CD4-positive, alpha-beta memory T cell (primary cell): ENCODE results near the gene ST8SIA5. TPM values are rescaled to one million over a fixed set of nuclear protein-coding genes. Genes with fewer than 3 reads are reported as not detected.

Experiments
- CTCF ChIA-PET: fragments of 350-600 bp; sonication (Branson Sonifier 250); formaldehyde crosslinking; loops from one replicate; lab custom pipeline; 2021; ENCODE audit warnings: inconsistent platforms; ENCODE audit not compliant: partially characterized antibody; lab: Charles Lee
- POLR2A ChIA-PET: fragments of 350-600 bp; sonication (Branson Sonifier 250); formaldehyde crosslinking; loops from one replicate; lab custom pipeline; 2021; ENCODE audit not compliant: partially characterized antibody; lab: Charles Lee
- DNase-seq, 5 donors: peaks; one replicate each; pipeline versions ENCODE4 v3.0.0 to v3.0.0-alpha.2; 2020 to 2022; ENCODE audit warnings: mixed read lengths in 1 of 5
- H3K27ac ChIP-seq: one replicate; pipeline ENCODE4 v1.7.0; 2013; ENCODE audit warnings: low read depth, low read length
- H3K27me3 ChIP-seq: 2 replicates; pipeline ENCODE4 v1.7.0; 2013; ENCODE audit warnings: mild to moderate bottlenecking, low read length, moderate library complexity; ENCODE audit not compliant: insufficient read depth
- H3K36me3 ChIP-seq: 2 replicates; pipeline ENCODE4 v1.7.0; 2013; ENCODE audit warnings: mild to moderate bottlenecking, low read length, moderate library complexity; ENCODE audit not compliant: insufficient read depth
- H3K4me1 ChIP-seq: 2 replicates; pipeline ENCODE4 v1.7.0; 2013; ENCODE audit warnings: mild to moderate bottlenecking, low read length, moderate library complexity; ENCODE audit not compliant: insufficient read depth
- H3K4me3 ChIP-seq, 2 donors: one replicate each; pipeline ENCODE4 v1.7.0; 2013; ENCODE audit warnings: low read length in 2 of 2, mild to moderate bottlenecking in 1 of 2
- H3K9me3 ChIP-seq, 2 donors: one replicate each; pipeline ENCODE4 v1.7.0; 2013; ENCODE audit warnings: low read length in 2 of 2, control low read depth in 1 of 2; ENCODE audit not compliant: control insufficient read depth in 1 of 2
- H3K27ac Mint-ChIP-seq, 7 donors: one replicate each; pipeline ENCODE4 v1.8.0; 2020 to 2021; ENCODE audit warnings: mixed read lengths in 7 of 7, mild to moderate bottlenecking in 6 of 7, inconsistent platforms in 3 of 7, moderate library complexity in 3 of 7
- H3K27me3 Mint-ChIP-seq, 2 donors: one replicate each; pipeline ENCODE4 v1.8.0; 2020 to 2021; ENCODE audit warnings: mixed read lengths in 2 of 2
- H3K36me3 Mint-ChIP-seq, 2 donors: one replicate each; pipeline ENCODE4 v1.8.0; 2020 to 2021; ENCODE audit warnings: mixed read lengths in 2 of 2, inconsistent platforms in 1 of 2, mild to moderate bottlenecking in 1 of 2
- H3K4me1 Mint-ChIP-seq, 4 donors: one replicate each; pipeline ENCODE4 v1.8.0; 2020 to 2021; ENCODE audit warnings: mixed read lengths in 4 of 4, mild to moderate bottlenecking in 1 of 4
- H3K4me3 Mint-ChIP-seq, 8 donors: one replicate each; pipeline ENCODE4 v1.8.0; 2020 to 2021; ENCODE audit warnings: mixed read lengths in 8 of 8, mild to moderate bottlenecking in 7 of 8, moderate library complexity in 6 of 8, inconsistent platforms in 3 of 8
- H3K9me3 Mint-ChIP-seq, 8 donors: one replicate each; pipeline ENCODE4 v1.8.0; 2020 to 2021; ENCODE audit warnings: mixed read lengths in 8 of 8, mild to moderate bottlenecking in 5 of 8, inconsistent platforms in 3 of 8, moderate library complexity in 1 of 8
- intact Hi-C: fragments of 100-400 bp; cut with micrococcal nuclease; formaldehyde crosslinking; loops from one replicate; pipeline ENCODE4 v1.15.1; 2023
- polyA plus RNA-seq, 2 donors: library from polyadenylated mRNA; unstranded; fragments of 300-500 nt; fragmentation: Illumina TruSeq; gene quantifications; one replicate each; pipeline ENCODE4 v1.2.3, GENCODE V29; 2021
- total RNA-seq, 2 experiments: library from RNA; stranded (reverse); gene quantifications; one replicate each; pipeline ENCODE4 v1.2.3, GENCODE V29; 2021

The ST8SIA5 gene
- total and polyA plus RNA-seq, 4 experiments from 2014 or later = not detected

DNA sequence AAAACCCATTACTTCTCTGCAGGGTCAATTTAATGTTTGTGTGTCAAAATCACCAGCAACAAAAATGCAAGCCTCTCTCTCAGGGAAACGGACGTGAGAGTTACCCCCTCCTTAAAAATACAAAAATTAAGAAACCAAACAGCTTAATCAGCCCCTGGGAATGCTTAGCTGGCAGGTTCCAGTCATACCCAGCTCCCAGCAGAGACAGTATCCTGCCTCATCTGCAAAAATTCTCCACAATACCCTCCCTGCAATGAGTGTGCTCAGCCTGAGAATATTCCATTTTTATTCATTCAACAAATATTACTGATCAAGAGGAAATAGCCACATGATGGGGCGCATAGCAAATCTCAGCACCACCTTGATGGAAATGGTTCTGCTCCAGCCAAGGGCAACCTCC lies 36.3 kb downstream of the ST8SIA5 start:
- POLR2A ChIA-PET = no interaction called here
- CTCF ChIA-PET = no interaction called here

GRCh38 chr18:46720092-46720491 lies 36.8 kb downstream of the ST8SIA5 start:
- no peaks in the 10 kb centered on the region for H3K4me1 Mint-ChIP-seq
- H3K4me3 Mint-ChIP-seq = no peak overlapping the region
- POLR2A ChIA-PET = no interaction called here
- no peak for DNase-seq
- H3K4me3 ChIP-seq = no peak overlapping the region
- H3K36me3 ChIP-seq = no peaks in the 10 kb centered on the region
- H3K4me1 ChIP-seq = no peaks in the 10 kb centered on the region
- H3K36me3 Mint-ChIP-seq = no peaks in the 10 kb centered on the region
- H3K9me3 Mint-ChIP-seq = no peaks in the 10 kb centered on the region
- H3K9me3 ChIP-seq = no peaks in the 10 kb centered on the region
- no peak overlapping the region for H3K27ac Mint-ChIP-seq
- peaks cover 2 to 11% of the 10 kb centered on the region in 2 donors for H3K27me3 Mint-ChIP-seq
- H3K27ac ChIP-seq = no peak overlapping the region
- CTCF ChIA-PET = no interaction called here
- no peaks in the 10 kb centered on the region for H3K27me3 ChIP-seq
- intact Hi-C loops = no loop called here

More for the DNA sequence above, 36.3 kb downstream of the ST8SIA5 start:
- intact Hi-C loops = no loop called here
- H3K36me3 Mint-ChIP-seq = no peaks in the 10 kb centered on the region
- Histone ChIP-seq H3K4me1 (no peaks in the 10 kb centered on the region), H3K4me3 (no peak overlapping the region), H3K36me3 (no peaks in the 10 kb centered on the region), H3K9me3 (no peaks in the 10 kb centered on the region), H3K27me3 (no peaks in the 10 kb centered on the region), H3K27ac (no peak overlapping the region)
- no peak overlapping the region for H3K4me3 Mint-ChIP-seq
- DNase-seq = no peak
- H3K27me3 Mint-ChIP-seq = peaks cover 2 to 12% of the 10 kb centered on the region in 2 donors
- no peaks in the 10 kb centered on the region for H3K9me3 Mint-ChIP-seq
- H3K4me1 Mint-ChIP-seq = no peaks in the 10 kb centered on the region
- H3K27ac Mint-ChIP-seq = no peak overlapping the region

DNA sequence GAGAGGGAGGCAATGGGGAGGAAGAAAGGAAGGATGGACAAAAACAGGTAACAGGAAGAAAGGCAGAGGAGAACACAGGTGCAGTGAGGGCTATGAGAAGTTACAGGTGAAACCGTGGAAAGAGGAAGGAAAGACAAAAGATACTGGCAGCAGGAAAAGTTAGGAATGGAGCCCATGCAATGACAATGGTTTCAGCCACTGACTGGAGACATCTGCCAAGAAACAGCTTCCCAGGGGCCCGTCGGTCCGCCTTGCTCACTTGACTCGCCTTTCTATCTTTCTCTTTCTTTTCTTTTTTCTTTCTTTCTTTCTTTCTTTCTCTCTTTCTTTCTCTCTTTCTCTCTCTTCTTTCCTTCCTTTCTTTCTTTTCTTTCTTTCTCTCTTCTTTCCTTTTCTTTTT lies 37.5 kb downstream of the ST8SIA5 start:
- Histone ChIP-seq H3K27ac (no peak overlapping the region), H3K9me3 (no peaks in the 10 kb centered on the region), H3K36me3 (no peaks in the 10 kb centered on the region), H3K27me3 (no peaks in the 10 kb centered on the region), H3K4me1 (no peaks in the 10 kb centered on the region), H3K4me3 (no peak overlapping the region)
- intact Hi-C loops = no loop called here
- no peak overlapping the region for H3K4me3 Mint-ChIP-seq
- H3K4me1 Mint-ChIP-seq = no peaks in the 10 kb centered on the region
- no peaks in the 10 kb centered on the region for H3K9me3 Mint-ChIP-seq
- H3K27ac Mint-ChIP-seq = no peak overlapping the region
- peaks cover 2 to 11% of the 10 kb centered on the region in 2 donors for H3K27me3 Mint-ChIP-seq
- no peaks in the 10 kb centered on the region for H3K36me3 Mint-ChIP-seq
- ChIA-PET POLR2A (no interaction called here), CTCF (no interaction called here)
- no peak for DNase-seq

- Histone ChIP-seq H3K27me3 (no peaks in the 10 kb centered on the region), H3K4me1 (no peaks in the 10 kb centered on the region), H3K4me3 (no peak overlapping the region), H3K36me3 (no peaks in the 10 kb centered on the region), H3K9me3 (no peaks in the 10 kb centered on the region), H3K27ac (no peak overlapping the region)
- ChIA-PET CTCF (no interaction called here), POLR2A (no interaction called here)
- no peaks in the 10 kb centered on the region for H3K4me1 Mint-ChIP-seq
- peaks cover 2 to 11% of the 10 kb centered on the region in 2 donors for H3K27me3 Mint-ChIP-seq
- intact Hi-C loops = no loop called here
- no peak overlapping the region for H3K27ac Mint-ChIP-seq
- no peak overlapping the region for H3K4me3 Mint-ChIP-seq
- DNase-seq = no peak
- no peaks in the 10 kb centered on the region for H3K9me3 Mint-ChIP-seq
- H3K36me3 Mint-ChIP-seq = no peaks in the 10 kb centered on the region
These were observed 38.1 kb downstream of the ST8SIA5 start for GRCh38 chr18:46718501-46719341.

- H3K27me3 Mint-ChIP-seq = peaks cover 2 to 11% of the 10 kb centered on the region in 2 donors
- Histone ChIP-seq H3K4me3 (no peak overlapping the region), H3K27me3 (no peaks in the 10 kb centered on the region), H3K4me1 (no peaks in the 10 kb centered on the region), H3K9me3 (no peaks in the 10 kb centered on the region), H3K36me3 (no peaks in the 10 kb centered on the region), H3K27ac (no peak overlapping the region)
- no peak overlapping the region for H3K27ac Mint-ChIP-seq
- H3K36me3 Mint-ChIP-seq = no peaks in the 10 kb centered on the region
- H3K9me3 Mint-ChIP-seq = no peaks in the 10 kb centered on the region
- ChIA-PET CTCF (no interaction called here), POLR2A (no interaction called here)
- intact Hi-C loops = no loop called here
- H3K4me1 Mint-ChIP-seq = no peaks in the 10 kb centered on the region
- no peak for DNase-seq
- H3K4me3 Mint-ChIP-seq = no peak overlapping the region
These were observed 40.0 kb downstream of the ST8SIA5 start for GRCh38 chr18:46716827-46717226.

DNA sequence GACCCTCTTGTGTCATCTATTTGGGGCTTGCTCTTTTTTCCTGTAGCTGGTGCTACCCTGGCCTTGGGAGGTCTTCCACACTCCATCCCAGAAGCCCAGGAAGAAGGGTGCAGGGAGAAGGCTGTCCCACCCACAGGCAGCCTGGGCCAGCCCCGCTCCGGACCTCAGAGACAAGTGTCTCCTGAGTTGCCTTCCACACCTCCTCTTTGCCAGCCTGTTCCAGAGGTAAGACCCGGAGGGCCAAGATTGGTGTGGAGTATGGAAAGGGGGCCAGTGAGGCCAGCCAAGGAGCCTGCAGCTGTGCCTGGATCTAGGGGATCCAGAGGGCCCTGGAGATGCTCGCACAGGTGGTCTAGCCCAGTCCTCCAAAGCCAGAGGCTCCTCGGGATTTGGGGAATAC lies 40.5 kb downstream of the ST8SIA5 start:
- Histone ChIP-seq H3K36me3 (no peaks in the 10 kb centered on the region), H3K27ac (no peak overlapping the region), H3K4me1 (no peaks in the 10 kb centered on the region), H3K9me3 (no peaks in the 10 kb centered on the region), H3K27me3 (no peaks in the 10 kb centered on the region), H3K4me3 (no peak overlapping the region)
- POLR2A ChIA-PET = no interaction called here
- DNase-seq = no peak
- H3K4me1 Mint-ChIP-seq = no peaks in the 10 kb centered on the region
- no peak overlapping the region for H3K27ac Mint-ChIP-seq
- intact Hi-C loops = no loop called here
- H3K27me3 Mint-ChIP-seq = peaks cover 2 to 9% of the 10 kb centered on the region in 2 donors
- H3K4me3 Mint-ChIP-seq = no peak overlapping the region
- CTCF ChIA-PET = no interaction called here
- H3K9me3 Mint-ChIP-seq = no peaks in the 10 kb centered on the region
- H3K36me3 Mint-ChIP-seq = no peaks in the 10 kb centered on the region

GRCh38 chr18:46715062-46715461 lies 41.8 kb downstream of the ST8SIA5 start:
- H3K36me3 Mint-ChIP-seq = no peaks in the 10 kb centered on the region

More at GRCh38 chr18:46715062-46715461, 41.8 kb downstream of the ST8SIA5 start:
- Histone ChIP-seq H3K36me3 (no peaks in the 10 kb centered on the region), H3K9me3 (no peaks in the 10 kb centered on the region), H3K27ac (no peak overlapping the region), H3K27me3 (no peaks in the 10 kb centered on the region), H3K4me1 (no peaks in the 10 kb centered on the region), H3K4me3 (no peak overlapping the region)
- intact Hi-C loops = no loop called here
- CTCF ChIA-PET = no interaction called here
- peaks cover 2 to 9% of the 10 kb centered on the region in 2 donors for H3K27me3 Mint-ChIP-seq
- no peak overlapping the region for H3K27ac Mint-ChIP-seq
- no peak for DNase-seq
- no peaks in the 10 kb centered on the region for H3K4me1 Mint-ChIP-seq
- POLR2A ChIA-PET = no interaction called here
- H3K4me3 Mint-ChIP-seq = no peak overlapping the region
- no peaks in the 10 kb centered on the region for H3K9me3 Mint-ChIP-seq
